HUES6 (cell line): ENCODE results near the gene GRB2.
A peak's percentile ranks its signal among the peaks of the same experiment; 100 is the strongest.
"Not testable (repeated sequence)": the region's sequence is repeated elsewhere in the genome, so short reads cannot be mapped to it uniquely, and the experiment has no call there.

Experiments
- H3K27ac ChIP-seq: 2 replicates; pipeline ENCODE4 v1.7.0; 2013; ENCODE audit warnings: low read depth, mild to moderate bottlenecking, low read length, inconsistent platforms
- H3K27me3 ChIP-seq: 2 replicates; pipeline ENCODE4 v1.6.1; 2013; ENCODE audit warnings: low read length; ENCODE audit not compliant: control insufficient read depth, insufficient read depth
- H3K36me3 ChIP-seq: 2 replicates; pipeline ENCODE4 v1.6.1; 2013; ENCODE audit warnings: low read length; ENCODE audit not compliant: control insufficient read depth, insufficient read depth
- H3K4me1 ChIP-seq: 2 replicates; pipeline ENCODE4 v1.6.1; 2013; ENCODE audit warnings: low read length; ENCODE audit not compliant: control insufficient read depth, insufficient read depth
- H3K4me3 ChIP-seq: 2 replicates; pipeline ENCODE4 v1.5.1; 2013; ENCODE audit warnings: low read depth, low read length
- H3K9ac ChIP-seq: one replicate; pipeline ENCODE4 v1.6.1; 2013; ENCODE audit warnings: mild to moderate bottlenecking, low read length
- H3K9me3 ChIP-seq: 2 replicates; pipeline ENCODE4 v1.6.1; 2013; ENCODE audit warnings: low read depth, low read length; ENCODE audit not compliant: control insufficient read depth, insufficient read depth

GRB2 gene

GRCh38 chr17:75437404-75437803 is 31.9 kb upstream of the GRB2 start:
- H3K9ac ChIP-seq, H3K4me1 ChIP-seq, H3K4me3 ChIP-seq: not testable (repeated sequence)

GRCh38 chr17:75434433-75434832 is 29.0 kb upstream of the GRB2 start:
- H3K9me3 ChIP-seq, H3K27me3 ChIP-seq, H3K9ac ChIP-seq, H3K4me3 ChIP-seq, H3K4me1 ChIP-seq, H3K27ac ChIP-seq, H3K36me3 ChIP-seq: not testable (repeated sequence)

More at GRCh38 chr17:75437404-75437803, 31.9 kb upstream of the GRB2 start:
- not testable (repeated sequence) for H3K36me3 ChIP-seq, H3K9me3 ChIP-seq, H3K27ac ChIP-seq, H3K27me3 ChIP-seq

- H3K27me3 ChIP-seq, result no peaks in the 10 kb centered on the region
- no peaks in the 10 kb centered on the region for H3K9me3 ChIP-seq
- no peak overlapping the region for H3K4me3 ChIP-seq
- H3K4me1 ChIP-seq, result peaks cover 8% of the 10 kb centered on the region; the same call in 1 of the 2 replicates
- H3K36me3 ChIP-seq, result no peaks in the 10 kb centered on the region
- no peak overlapping the region for H3K9ac ChIP-seq
- H3K27ac ChIP-seq, result no peak overlapping the region
Observed at GRCh38 chr17:75433218-75433783, 27.8 kb upstream of the GRB2 start.

- Histone ChIP-seq H3K36me3 (no peaks in the 10 kb centered on the region), H3K27ac (peak overlapping the region; percentile 12; the same call in 1 of the 2 replicates), H3K9ac (no peak overlapping the region), H3K4me3 (no peak overlapping the region), H3K4me1 (peaks cover 8% of the 10 kb centered on the region; the same call in 1 of the 2 replicates), H3K27me3 (no peaks in the 10 kb centered on the region), H3K9me3 (no peaks in the 10 kb centered on the region)
Observed at GRCh38 chr17:75430159-75430974, 24.9 kb upstream of the GRB2 start.

- Histone ChIP-seq H3K27ac (no peak overlapping the region), H3K9ac (no peak overlapping the region)
Observed at GRCh38 chr17:75428543-75429469, 23.3 kb upstream of the GRB2 start.

GRCh38 chr17:75418531-75418930 is 13.1 kb upstream of the GRB2 start:
- Histone ChIP-seq H3K9ac (no peak overlapping the region), H3K27me3 (no peaks in the 10 kb centered on the region), H3K4me3 (no peak overlapping the region), H3K36me3 (no peaks in the 10 kb centered on the region), H3K9me3 (no peaks in the 10 kb centered on the region), H3K4me1 (no peaks in the 10 kb centered on the region), H3K27ac (no peak overlapping the region)

More at GRCh38 chr17:75428543-75429469, 23.3 kb upstream of the GRB2 start:
- Histone ChIP-seq H3K27me3 (no peaks in the 10 kb centered on the region), H3K4me3 (no peak overlapping the region), H3K9me3 (no peaks in the 10 kb centered on the region), H3K36me3 (no peaks in the 10 kb centered on the region), H3K4me1 (peaks cover 8% of the 10 kb centered on the region; the same call in 1 of the 2 replicates)

- 0 out of 2 replicates have a peak, but pooled peaks cover 4% of the 10 kb centered on the region for H3K4me1 ChIP-seq
- H3K27me3 ChIP-seq, result no peaks in the 10 kb centered on the region
- H3K9ac ChIP-seq, result no peak overlapping the region
- H3K4me3 ChIP-seq, result no peak overlapping the region
- H3K36me3 ChIP-seq, result no peaks in the 10 kb centered on the region
- H3K27ac ChIP-seq, result no peak overlapping the region
- H3K9me3 ChIP-seq, result no peaks in the 10 kb centered on the region
Observed at GRCh38 chr17:75417054-75417580, 11.6 kb upstream of the GRB2 start.

GRCh38 chr17:75416006-75416405 is 10.5 kb upstream of the GRB2 start:
- no peak overlapping the region for H3K27ac ChIP-seq
- no peaks in the 10 kb centered on the region for H3K9me3 ChIP-seq
- no peaks in the 10 kb centered on the region for H3K27me3 ChIP-seq
- 0 out of 2 replicates have a peak, but pooled peaks cover 4% of the 10 kb centered on the region for H3K4me1 ChIP-seq
- no peak overlapping the region for H3K4me3 ChIP-seq
- no peak overlapping the region for H3K9ac ChIP-seq
- H3K36me3 ChIP-seq, result no peaks in the 10 kb centered on the region

GRCh38 chr17:75414488-75414887 is 9.0 kb upstream of the GRB2 start:
- H3K4me3 ChIP-seq, result no peak overlapping the region
- 0 out of 2 replicates have a peak, but pooled peaks cover 4% of the 10 kb centered on the region for H3K4me1 ChIP-seq
- H3K27ac ChIP-seq, result no peak overlapping the region

GRCh38 chr17:75412455-75413317 is 7.2 kb upstream of the GRB2 start:
- no peaks in the 10 kb centered on the region for H3K27me3 ChIP-seq
- no peak overlapping the region for H3K4me3 ChIP-seq
- H3K4me1 ChIP-seq, result 0 out of 2 replicates have a peak, but pooled peaks cover 4% of the 10 kb centered on the region
- H3K9ac ChIP-seq, result no peak overlapping the region
- no peaks in the 10 kb centered on the region for H3K36me3 ChIP-seq
- H3K9me3 ChIP-seq, result no peaks in the 10 kb centered on the region
- no peak overlapping the region for H3K27ac ChIP-seq

More at GRCh38 chr17:75414488-75414887, 9.0 kb upstream of the GRB2 start:
- no peak overlapping the region for H3K9ac ChIP-seq
- no peaks in the 10 kb centered on the region for H3K27me3 ChIP-seq
- H3K9me3 ChIP-seq, result no peaks in the 10 kb centered on the region
- H3K36me3 ChIP-seq, result no peaks in the 10 kb centered on the region
